Parathyroid adenoma (tissue), 2 donors: Measurements from ENCODE around the gene AJAP1.

Source experiments
- H2AFZ ChIP-seq: fragments of 300-600 bp; sonication (generic); one replicate; pipeline ENCODE4 v1.7.0; 2017; ENCODE audit warnings: antibody characterized with exemption, mild to moderate bottlenecking
- H3K27ac ChIP-seq: fragments of 300-600 bp; sonication (generic); one replicate; pipeline ENCODE4 v1.7.0; 2017
- H3K27me3 ChIP-seq: fragments of 300-600 bp; sonication (generic); one replicate; pipeline ENCODE4 v1.7.0; 2017; ENCODE audit warnings: low read length; ENCODE audit not compliant: control insufficient read depth, insufficient read depth
- H3K36me3 ChIP-seq: fragments of 300-600 bp; sonication (generic); one replicate; pipeline ENCODE4 v1.7.0; 2017; ENCODE audit warnings: low read length; ENCODE audit not compliant: control insufficient read depth, insufficient read depth
- H3K4me1 ChIP-seq: fragments of 300-600 bp; sonication (generic); one replicate; pipeline ENCODE4 v1.7.0; 2017; ENCODE audit warnings: control low read depth
- H3K4me2 ChIP-seq: fragments of 300-600 bp; sonication (generic); one replicate; pipeline ENCODE4 v1.7.0; 2017; ENCODE audit warnings: low read length
- H3K4me3 ChIP-seq: fragments of 300-600 bp; sonication (generic); one replicate; pipeline ENCODE4 v1.7.0; 2017; ENCODE audit warnings: low read depth, low read length
- H3K79me2 ChIP-seq: fragments of 300-600 bp; sonication (generic); one replicate; pipeline ENCODE4 v1.7.0; 2017; ENCODE audit warnings: control low read depth
- H3K9ac ChIP-seq: fragments of 300-600 bp; sonication (generic); one replicate; pipeline ENCODE4 v1.7.0; 2017; ENCODE audit warnings: mild to moderate bottlenecking
- H3K9me3 ChIP-seq: fragments of 300-600 bp; sonication (generic); one replicate; pipeline ENCODE4 v1.7.0; 2017; ENCODE audit warnings: low read length; ENCODE audit not compliant: control insufficient read depth
- CTCF ChIP-seq: fragments of 300-600 bp; sonication (generic); IDR thresholded peaks from one replicate; pipeline ENCODE4 v1.7.0; 2017; ENCODE audit warnings: antibody characterized with exemption, mild to moderate bottlenecking
- donor health status: primary hyperparathyroidism.

The AJAP1 gene

GRCh38 chr1:4668743-4669700, 14.6 kb downstream of the AJAP1 start:
- H3K4me2 ChIP-seq = no peak overlapping the region
- no peak overlapping the region for H2AFZ ChIP-seq
- H3K4me1 ChIP-seq = no peaks in the 10 kb centered on the region
- H3K9ac ChIP-seq = no peak overlapping the region
- H3K4me3 ChIP-seq = no peak overlapping the region
- H3K27ac ChIP-seq = no peak overlapping the region
- TF ChIP-seq CTCF = no peak
- no peaks in the 10 kb centered on the region for H3K36me3 ChIP-seq
- H3K79me2 ChIP-seq = peaks cover 24% of the 10 kb centered on the region
- no peaks in the 10 kb centered on the region for H3K27me3 ChIP-seq
- H3K9me3 ChIP-seq = no peaks in the 10 kb centered on the region

- no peaks in the 10 kb centered on the region for H3K27me3 ChIP-seq
- H3K9ac ChIP-seq = no peak overlapping the region
- H3K9me3 ChIP-seq = no peaks in the 10 kb centered on the region
- H3K4me3 ChIP-seq = no peak overlapping the region
- no peak overlapping the region for H3K4me2 ChIP-seq
- no peak overlapping the region for H2AFZ ChIP-seq
- no peaks in the 10 kb centered on the region for H3K4me1 ChIP-seq
- H3K79me2 ChIP-seq = peaks cover 18% of the 10 kb centered on the region
- no peak for TF ChIP-seq CTCF
- H3K36me3 ChIP-seq = no peaks in the 10 kb centered on the region
- H3K27ac ChIP-seq = no peak overlapping the region
Measured at GRCh38 chr1:4670265-4670664, 15.9 kb downstream of the AJAP1 start.

GRCh38 chr1:4671828-4672227, 17.4 kb downstream of the AJAP1 start:
- H3K4me2 ChIP-seq = no peak overlapping the region
- H3K27me3 ChIP-seq = no peaks in the 10 kb centered on the region
- no peak overlapping the region for H3K4me3 ChIP-seq
- peaks cover 21% of the 10 kb centered on the region for H3K79me2 ChIP-seq
- TF ChIP-seq CTCF = no peak
- no peak overlapping the region for H3K9ac ChIP-seq
- H3K36me3 ChIP-seq = no peaks in the 10 kb centered on the region
- H2AFZ ChIP-seq = no peak overlapping the region
- H3K27ac ChIP-seq = no peak overlapping the region
- no peaks in the 10 kb centered on the region for H3K4me1 ChIP-seq
- no peaks in the 10 kb centered on the region for H3K9me3 ChIP-seq

GRCh38 chr1:4673494-4673893, 19.1 kb downstream of the AJAP1 start:
- Histone ChIP-seq H3K4me3 (no peak overlapping the region), H3K4me1 (no peaks in the 10 kb centered on the region), H3K27me3 (no peaks in the 10 kb centered on the region), H3K27ac (no peak overlapping the region), H2AFZ (no peak overlapping the region), H3K9ac (no peak overlapping the region), H3K4me2 (no peak overlapping the region), H3K36me3 (no peaks in the 10 kb centered on the region), H3K79me2 (peaks cover 21% of the 10 kb centered on the region), H3K9me3 (no peaks in the 10 kb centered on the region)
- TF ChIP-seq CTCF = no peak

- Histone ChIP-seq H3K27me3 (no peaks in the 10 kb centered on the region), H3K9me3 (no peaks in the 10 kb centered on the region), H3K4me1 (no peaks in the 10 kb centered on the region), H2AFZ (no peak overlapping the region), H3K79me2 (peaks cover 26% of the 10 kb centered on the region), H3K4me2 (no peak overlapping the region), H3K9ac (no peak overlapping the region), H3K27ac (no peak overlapping the region), H3K4me3 (no peak overlapping the region), H3K36me3 (no peaks in the 10 kb centered on the region)
- no peak for TF ChIP-seq CTCF
Measured at GRCh38 chr1:4674117-4674516, 19.7 kb downstream of the AJAP1 start.
